ENCODE results near the gene EXOSC10.

Gene EXOSC10

GRCh38 chr1:11134251-11134897 lies 34.7 kb upstream of the EXOSC10 start:
- Histone ChIP-seq H3K36me3 (ENCODE audit: control insufficient read depth, insufficient read depth, low read length) (peaks cover 11% of the 10 kb centered on the region), H3K4me3 (ENCODE audit: low read length) (no peak overlapping the region), H3K9ac (ENCODE audit: low read length) (no peak overlapping the region), H3K4me2 (ENCODE audit: low read length) (no peak overlapping the region), H3K4me1 (ENCODE audit: control insufficient read depth, low read depth, low read length) (no peaks in the 10 kb centered on the region), H4K5ac (ENCODE audit: low read length) (no peak overlapping the region), H4K8ac (ENCODE audit: low read depth, low read length) (no peak overlapping the region), H2BK120ac (ENCODE audit: low read depth, low read length) (no peak overlapping the region), H2BK5ac (ENCODE audit: low read length) (no peak overlapping the region), H3K56ac (ENCODE audit: low read length) (no peak overlapping the region), H3K79me1 (ENCODE audit: low read length) (no peaks in the 10 kb centered on the region), H3K27ac (ENCODE audit: low read depth, low read length) (no peak overlapping the region), H3K18ac (ENCODE audit: low read length) (no peak overlapping the region), H3K23ac (ENCODE audit: low read length) (no peak overlapping the region), H2AK5ac (ENCODE audit: low read length) (no peak overlapping the region), H3K27me3 (ENCODE audit: insufficient read depth, low read length, poor library complexity) (no peaks in the 10 kb centered on the region), H3K79me2 (ENCODE audit: control insufficient read depth, insufficient read depth, low read length) (no peaks in the 10 kb centered on the region), H3K4ac (ENCODE audit: low read depth, low read length) (no peak overlapping the region), H2BK15ac (replicated peaks; ENCODE audit: low read depth) (no peak overlapping the region)
- DNase-seq: no peak
- WGBS (ENCODE audit: extremely low coverage, insufficient coverage, low lambda C conversion rate): no CpG with 5 or more reads among the region's 5 CpGs

DNA sequence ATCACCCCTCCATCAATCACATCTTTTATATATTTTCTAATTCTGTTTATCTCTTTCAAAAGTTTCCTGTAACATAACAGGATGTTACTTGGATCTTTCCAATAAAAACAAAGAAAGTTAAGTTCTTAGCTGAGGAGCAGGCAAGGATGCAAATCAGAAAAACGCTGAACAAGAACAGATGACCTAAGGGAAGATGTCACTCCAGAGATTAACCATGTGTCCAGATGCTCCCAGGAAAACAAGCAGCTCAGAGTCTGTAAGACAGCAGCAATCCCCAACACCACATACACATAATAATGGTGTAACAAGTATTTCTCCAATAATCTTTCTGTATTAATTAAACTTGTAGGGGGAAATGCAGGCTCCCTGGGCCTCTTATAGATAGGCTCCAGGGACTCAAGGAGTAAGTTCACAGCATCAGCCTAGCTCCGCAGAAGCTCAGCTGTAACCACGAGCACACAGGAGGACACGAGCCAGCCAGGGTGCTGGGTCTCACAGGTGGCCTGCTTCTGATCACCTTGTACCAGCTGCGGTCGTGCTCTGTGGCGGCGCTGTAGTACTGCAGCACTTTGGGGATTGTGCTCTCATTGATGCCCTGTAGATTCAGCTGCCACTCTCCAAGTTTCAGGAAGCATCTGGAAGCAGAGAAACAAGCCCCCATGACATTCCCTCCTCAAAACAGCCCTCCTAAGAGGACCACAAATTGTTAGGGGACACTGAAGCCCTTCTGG lies 33.1 kb upstream of the EXOSC10 start:
- WGBS (ENCODE audit: extremely low coverage, insufficient coverage, low lambda C conversion rate): no CpG with 5 or more reads among the region's 8 CpGs
- no peak overlapping the region for H3K56ac ChIP-seq (ENCODE audit: low read length)
- no peak overlapping the region for H3K4ac ChIP-seq (ENCODE audit: low read depth, low read length)
- no peak overlapping the region for H3K27ac ChIP-seq (ENCODE audit: low read depth, low read length)
- H3K9ac ChIP-seq (ENCODE audit: low read length): no peak overlapping the region
- H3K18ac ChIP-seq (ENCODE audit: low read length): no peak overlapping the region
- no peak overlapping the region for H4K5ac ChIP-seq (ENCODE audit: low read length)
- H3K4me1 ChIP-seq (ENCODE audit: control insufficient read depth, low read depth, low read length): no peaks in the 10 kb centered on the region
- no peak overlapping the region for H2BK5ac ChIP-seq (ENCODE audit: low read length)
- peaks cover 18% of the 10 kb centered on the region for H3K36me3 ChIP-seq (ENCODE audit: control insufficient read depth, insufficient read depth, low read length)
- H2BK15ac ChIP-seq (replicated peaks; ENCODE audit: low read depth): no peak overlapping the region
- H3K79me2 ChIP-seq (ENCODE audit: control insufficient read depth, insufficient read depth, low read length): no peaks in the 10 kb centered on the region
- no peak overlapping the region for H2AK5ac ChIP-seq (ENCODE audit: low read length)
- peak; percentile 3 for DNase-seq
- H3K79me1 ChIP-seq (ENCODE audit: low read length): no peaks in the 10 kb centered on the region
- no peak overlapping the region for H4K8ac ChIP-seq (ENCODE audit: low read depth, low read length)
- H3K4me2 ChIP-seq (ENCODE audit: low read length): no peak overlapping the region
- H3K23ac ChIP-seq (ENCODE audit: low read length): no peak overlapping the region
- no peak overlapping the region for H3K4me3 ChIP-seq (ENCODE audit: low read length)
- no peak overlapping the region for H2BK120ac ChIP-seq (ENCODE audit: low read depth, low read length)
- no peaks in the 10 kb centered on the region for H3K27me3 ChIP-seq (ENCODE audit: insufficient read depth, low read length, poor library complexity)

DNA sequence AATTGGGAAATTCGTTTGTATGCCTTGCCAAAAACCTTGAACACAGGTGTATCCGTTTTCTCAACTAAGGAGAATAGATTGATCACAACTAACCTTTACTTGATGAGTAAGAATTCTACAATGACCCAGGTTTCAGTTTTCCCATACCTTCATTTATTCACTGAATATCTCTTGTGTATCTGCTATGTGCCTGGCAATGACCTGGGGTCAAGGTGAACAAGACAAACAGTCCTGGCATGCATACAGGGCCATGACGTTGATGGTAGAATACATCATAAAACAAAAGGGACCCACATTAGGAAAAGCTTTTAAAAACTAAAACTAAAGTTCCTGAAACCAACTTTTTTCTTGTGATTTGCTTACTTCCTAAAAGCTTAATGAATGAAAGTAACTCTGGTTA lies 32.1 kb upstream of the EXOSC10 start:
- Histone ChIP-seq H4K8ac (ENCODE audit: low read depth, low read length) (no peak overlapping the region), H3K4me3 (ENCODE audit: low read length) (no peak overlapping the region), H4K5ac (ENCODE audit: low read length) (no peak overlapping the region), H3K79me2 (ENCODE audit: control insufficient read depth, insufficient read depth, low read length) (no peaks in the 10 kb centered on the region), H2BK15ac (replicated peaks; ENCODE audit: low read depth) (no peak overlapping the region), H3K4ac (ENCODE audit: low read depth, low read length) (no peak overlapping the region), H2BK5ac (ENCODE audit: low read length) (no peak overlapping the region), H2AK5ac (ENCODE audit: low read length) (no peak overlapping the region), H3K56ac (ENCODE audit: low read length) (no peak overlapping the region), H3K36me3 (ENCODE audit: control insufficient read depth, insufficient read depth, low read length) (peaks cover 23% of the 10 kb centered on the region), H3K79me1 (ENCODE audit: low read length) (no peaks in the 10 kb centered on the region), H3K23ac (ENCODE audit: low read length) (no peak overlapping the region), H3K4me2 (ENCODE audit: low read length) (no peak overlapping the region), H3K4me1 (ENCODE audit: control insufficient read depth, low read depth, low read length) (no peaks in the 10 kb centered on the region), H3K9ac (ENCODE audit: low read length) (no peak overlapping the region), H3K18ac (ENCODE audit: low read length) (no peak overlapping the region), H2BK120ac (ENCODE audit: low read depth, low read length) (no peak overlapping the region), H3K27me3 (ENCODE audit: insufficient read depth, low read length, poor library complexity) (no peaks in the 10 kb centered on the region), H3K27ac (ENCODE audit: low read depth, low read length) (no peak overlapping the region)
- DNase-seq: no peak
- WGBS (ENCODE audit: extremely low coverage, insufficient coverage, low lambda C conversion rate): no CpG with 5 or more reads among the region's 3 CpGs

GRCh38 chr1:11130406-11130805 lies 30.7 kb upstream of the EXOSC10 start:
- H3K9ac ChIP-seq (ENCODE audit: low read length): no peak overlapping the region
- no peak overlapping the region for H3K4ac ChIP-seq (ENCODE audit: low read depth, low read length)

GRCh38 chr1:11129649-11130390 lies 30.2 kb upstream of the EXOSC10 start:
- Histone ChIP-seq H4K8ac (ENCODE audit: low read depth, low read length) (no peak overlapping the region), H3K9ac (ENCODE audit: low read length) (no peak overlapping the region), H3K56ac (ENCODE audit: low read length) (no peak overlapping the region), H3K4me2 (ENCODE audit: low read length) (no peak overlapping the region), H2AK5ac (ENCODE audit: low read length) (no peak overlapping the region), H2BK5ac (ENCODE audit: low read length) (no peak overlapping the region), H4K5ac (ENCODE audit: low read length) (no peak overlapping the region), H3K27ac (ENCODE audit: low read depth, low read length) (no peak overlapping the region), H3K36me3 (ENCODE audit: control insufficient read depth, insufficient read depth, low read length) (peaks cover 27% of the 10 kb centered on the region), H3K23ac (ENCODE audit: low read length) (no peak overlapping the region), H3K79me1 (ENCODE audit: low read length) (no peaks in the 10 kb centered on the region), H3K4me3 (ENCODE audit: low read length) (no peak overlapping the region), H3K27me3 (ENCODE audit: insufficient read depth, low read length, poor library complexity) (no peaks in the 10 kb centered on the region), H3K4me1 (ENCODE audit: control insufficient read depth, low read depth, low read length) (no peaks in the 10 kb centered on the region), H3K4ac (ENCODE audit: low read depth, low read length) (no peak overlapping the region), H2BK15ac (replicated peaks; ENCODE audit: low read depth) (no peak overlapping the region), H3K79me2 (ENCODE audit: control insufficient read depth, insufficient read depth, low read length) (no peaks in the 10 kb centered on the region), H3K18ac (ENCODE audit: low read length) (no peak overlapping the region), H2BK120ac (ENCODE audit: low read depth, low read length) (no peak overlapping the region)
- no CpG with 5 or more reads among the region's 15 CpGs for WGBS (ENCODE audit: extremely low coverage, insufficient coverage, low lambda C conversion rate)
- DNase-seq: no peak

More at GRCh38 chr1:11130406-11130805, 30.7 kb upstream of the EXOSC10 start:
- Histone ChIP-seq H2BK120ac (ENCODE audit: low read depth, low read length) (no peak overlapping the region), H3K56ac (ENCODE audit: low read length) (no peak overlapping the region), H3K23ac (ENCODE audit: low read length) (no peak overlapping the region), H4K5ac (ENCODE audit: low read length) (no peak overlapping the region), H3K79me1 (ENCODE audit: low read length) (no peaks in the 10 kb centered on the region), H2BK15ac (replicated peaks; ENCODE audit: low read depth) (no peak overlapping the region), H3K27ac (ENCODE audit: low read depth, low read length) (no peak overlapping the region), H3K4me1 (ENCODE audit: control insufficient read depth, low read depth, low read length) (no peaks in the 10 kb centered on the region), H3K4me2 (ENCODE audit: low read length) (no peak overlapping the region), H4K8ac (ENCODE audit: low read depth, low read length) (no peak overlapping the region), H3K27me3 (ENCODE audit: insufficient read depth, low read length, poor library complexity) (no peaks in the 10 kb centered on the region), H2BK5ac (ENCODE audit: low read length) (no peak overlapping the region), H3K18ac (ENCODE audit: low read length) (no peak overlapping the region), H2AK5ac (ENCODE audit: low read length) (no peak overlapping the region), H3K36me3 (ENCODE audit: control insufficient read depth, insufficient read depth, low read length) (peaks cover 27% of the 10 kb centered on the region), H3K79me2 (ENCODE audit: control insufficient read depth, insufficient read depth, low read length) (no peaks in the 10 kb centered on the region), H3K4me3 (ENCODE audit: low read length) (no peak overlapping the region)
- no CpG with 5 or more reads among the region's 17 CpGs for WGBS (ENCODE audit: extremely low coverage, insufficient coverage, low lambda C conversion rate)
- no peak for DNase-seq

Data from mesendoderm (in vitro differentiated cells).